PC-3 (cell line): ENCODE data around the gene IP6K3. TPM values are rescaled to one million over a fixed set of nuclear protein-coding genes. Genes with fewer than 3 reads are reported as not detected.

ENCODE experiments used
- ATAC-seq: fragments of 200-7000 bp; cut with Tn5 transposase; 2 replicates; pipeline ENCODE4 v1.9.1; 2020; ENCODE audit warnings: mild to moderate bottlenecking, moderate library complexity
- BruUV-seq: library from RNA; stranded (reverse); fragments of 400-500 nt; replicated peaks from 2 replicates; lab custom pipeline; 2021; lab: Mats Ljungman, UMichigan
- CTCF ChIA-PET: fragments of 300-600 bp; sonication (Branson Sonifier 250); formaldehyde crosslinking; loops from one replicate; lab custom pipeline; 2022; ENCODE audit warnings: antibody characterized with exemption; lab: Charles Lee
- POLR2A ChIA-PET: fragments of 300-600 bp; sonication (Branson Sonifier 250); formaldehyde crosslinking; loops from one replicate; lab custom pipeline; 2022; ENCODE audit warnings: antibody characterized with exemption; ENCODE audit not compliant: unreplicated experiment; lab: Charles Lee
- DNase-seq: peaks from one replicate; pipeline ENCODE4 v3.0.0-alpha.2; 2015
- H2AFZ ChIP-seq: fragments of 300-600 bp; sonication (generic); 2 replicates; pipeline ENCODE4 v1.6.0; 2016; ENCODE audit warnings: antibody characterized with exemption, low read length
- H3F3A ChIP-seq: fragments of 300-600 bp; sonication (generic); one replicate; pipeline ENCODE4 v1.6.0; 2017; ENCODE audit warnings: antibody characterized with exemption, low read length, control low read depth, mild to moderate bottlenecking; ENCODE audit not compliant: unreplicated experiment
- H3K27ac ChIP-seq: fragments of 300-600 bp; sonication (generic); 2 replicates; pipeline ENCODE4 v1.5.1; 2016; ENCODE audit warnings: mild to moderate bottlenecking, low read length
- H3K27me3 ChIP-seq: fragments of 300-600 bp; sonication (generic); 2 replicates; pipeline ENCODE4 v1.6.1; 2016; ENCODE audit warnings: low read length, mixed read lengths
- H3K36me3 ChIP-seq: fragments of 300-600 bp; sonication (generic); 2 replicates; pipeline ENCODE4 v1.6.1; 2016; ENCODE audit warnings: low read depth, mixed run types, low read length, mixed read lengths
- H3K4me1 ChIP-seq: fragments of 300-600 bp; sonication (generic); 2 replicates; pipeline ENCODE4 v1.5.1; 2016; ENCODE audit warnings: low read length; ENCODE audit not compliant: insufficient read depth
- H3K4me2 ChIP-seq: fragments of 300-600 bp; sonication (generic); 2 replicates; pipeline ENCODE4 v1.6.0; 2016; ENCODE audit warnings: low read length
- H3K4me3 ChIP-seq: fragments of 300-600 bp; sonication (generic); 2 replicates; pipeline ENCODE4 v1.5.1; 2016; ENCODE audit warnings: mild to moderate bottlenecking, low read length, mixed read lengths
- H3K79me2 ChIP-seq: fragments of 300-600 bp; sonication (generic); 2 replicates; pipeline ENCODE4 v1.6.1; 2017; ENCODE audit warnings: low read length, mixed read lengths
- H3K9ac ChIP-seq: fragments of 300-600 bp; sonication (generic); 2 replicates; pipeline ENCODE4 v1.6.0; 2016; ENCODE audit warnings: mild to moderate bottlenecking, low read length
- H3K9me2 ChIP-seq: fragments of 300-600 bp; sonication (generic); replicated peaks from 2 replicates; pipeline ENCODE4 v1.6.1; 2016; ENCODE audit warnings: mixed run types, low read length, mixed read lengths
- H3K9me3 ChIP-seq: fragments of 300-600 bp; sonication (generic); 2 replicates; pipeline ENCODE4 v1.6.1; 2016; ENCODE audit warnings: low read length, mixed read lengths
- H4K20me1 ChIP-seq: fragments of 300-600 bp; sonication (generic); 2 replicates; pipeline ENCODE4 v1.6.1; 2016; ENCODE audit warnings: low read length, mixed read lengths
- CTCF ChIP-seq: fragments of 300-600 bp; sonication (generic); conservative IDR thresholded peaks from 2 replicates; pipeline ENCODE4 v1.5.1; 2017; ENCODE audit warnings: antibody characterized with exemption, low read depth, mild to moderate bottlenecking, low read length
- EZH2 ChIP-seq: fragments of 300-600 bp; sonication (generic); IDR thresholded peaks from one replicate; pipeline ENCODE4 v1.6.1; 2017; ENCODE audit warnings: antibody characterized with exemption, mild to moderate bottlenecking, low read length; ENCODE audit not compliant: unreplicated experiment
- EZH2phosphoT487 ChIP-seq: fragments of 300-600 bp; sonication (generic); IDR thresholded peaks from 2 replicates; pipeline ENCODE4 v1.6.1; 2018; ENCODE audit warnings: mild to moderate bottlenecking, antibody characterized with exemption, low read length, borderline replicate concordance
- intact Hi-C: fragments of 100-400 bp; cut with micrococcal nuclease; formaldehyde crosslinking; loops from 2 replicates; pipeline ENCODE4 v1.9.0; 2023
- total RNA-seq: library from RNA; depleted of rRNA; stranded (reverse); fragments of >200 nt; gene quantifications from 2 replicates; pipeline ENCODE4 v1.2.3, GENCODE V29; 2014

Gene IP6K3
- total RNA-seq, 1 experiment from 2014 or later, result not detected

- peaks cover 43% of the 10 kb centered on the region for H3K4me1 ChIP-seq
- peaks cover 14% of the 10 kb centered on the region; the same call in 1 of the 2 replicates for H3K79me2 ChIP-seq
- ATAC-seq (no peak), DNase-seq (no peak)
- no peak overlapping the region for H3K9ac ChIP-seq
- H3K27me3 ChIP-seq, result no peaks in the 10 kb centered on the region
- no peaks in the 10 kb centered on the region for H4K20me1 ChIP-seq
- H2AFZ ChIP-seq, result no peak overlapping the region
- no peak overlapping the region for H3K27ac ChIP-seq
- peaks cover 5% of the 10 kb centered on the region for H3F3A ChIP-seq
- CTCF ChIA-PET, result no interaction called here
- no peaks in the 10 kb centered on the region for H3K9me2 ChIP-seq
- H3K4me3 ChIP-seq, result no peak overlapping the region
- no peak for TF ChIP-seq CTCF
- TF ChIP-seq EZH2phosphoT487, result no peak
- TF ChIP-seq EZH2, result no peak
- H3K36me3 ChIP-seq, result peaks cover 51% of the 10 kb centered on the region
- no peaks in the 10 kb centered on the region for H3K9me3 ChIP-seq
- no TSS peak for BruUV-seq
- POLR2A ChIA-PET, result no interaction called here
- intact Hi-C loops, result no loop called here
- H3K4me2 ChIP-seq, result no peak overlapping the region
These were observed 48.2 kb downstream of the IP6K3 start for GRCh38 chr6:33698494-33698893.

- POLR2A ChIA-PET, result interaction anchor here (0.6 kb wide), 1 partner anchor 400 kb away, joined by 4 read pairs; no protein-coding TSS in a partner anchor
These were observed 48.9 kb downstream of the IP6K3 start for GRCh38 chr6:33697845-33698244.

More at GRCh38 chr6:33697845-33698244, 48.9 kb downstream of the IP6K3 start:
- H3K9ac ChIP-seq, result no peak overlapping the region
- H3K27ac ChIP-seq, result peak overlapping the region; percentile 94; the same call in 1 of the 2 replicates
- H3K4me3 ChIP-seq, result no peak overlapping the region
- H3K4me1 ChIP-seq, result peaks cover 48% of the 10 kb centered on the region
- no peaks in the 10 kb centered on the region for H3K9me2 ChIP-seq
- no peak overlapping the region for H3K4me2 ChIP-seq
- CTCF ChIA-PET, result no interaction called here
- BruUV-seq, result no TSS peak
- peaks cover 3% of the 10 kb centered on the region for H3F3A ChIP-seq
- no peaks in the 10 kb centered on the region for H4K20me1 ChIP-seq
- ATAC-seq (no peak), DNase-seq (no peak)
- intact Hi-C loops, result no loop called here
- no peak overlapping the region for H2AFZ ChIP-seq
- H3K27me3 ChIP-seq, result no peaks in the 10 kb centered on the region
- peaks cover 14% of the 10 kb centered on the region; the same call in 1 of the 2 replicates for H3K79me2 ChIP-seq
- peaks cover 54% of the 10 kb centered on the region for H3K36me3 ChIP-seq
- TF ChIP-seq EZH2, result no peak
- TF ChIP-seq CTCF, result no peak
- TF ChIP-seq EZH2phosphoT487, result no peak
- H3K9me3 ChIP-seq, result no peaks in the 10 kb centered on the region
